ENCODE results near the gene GNL3.

DNA sequence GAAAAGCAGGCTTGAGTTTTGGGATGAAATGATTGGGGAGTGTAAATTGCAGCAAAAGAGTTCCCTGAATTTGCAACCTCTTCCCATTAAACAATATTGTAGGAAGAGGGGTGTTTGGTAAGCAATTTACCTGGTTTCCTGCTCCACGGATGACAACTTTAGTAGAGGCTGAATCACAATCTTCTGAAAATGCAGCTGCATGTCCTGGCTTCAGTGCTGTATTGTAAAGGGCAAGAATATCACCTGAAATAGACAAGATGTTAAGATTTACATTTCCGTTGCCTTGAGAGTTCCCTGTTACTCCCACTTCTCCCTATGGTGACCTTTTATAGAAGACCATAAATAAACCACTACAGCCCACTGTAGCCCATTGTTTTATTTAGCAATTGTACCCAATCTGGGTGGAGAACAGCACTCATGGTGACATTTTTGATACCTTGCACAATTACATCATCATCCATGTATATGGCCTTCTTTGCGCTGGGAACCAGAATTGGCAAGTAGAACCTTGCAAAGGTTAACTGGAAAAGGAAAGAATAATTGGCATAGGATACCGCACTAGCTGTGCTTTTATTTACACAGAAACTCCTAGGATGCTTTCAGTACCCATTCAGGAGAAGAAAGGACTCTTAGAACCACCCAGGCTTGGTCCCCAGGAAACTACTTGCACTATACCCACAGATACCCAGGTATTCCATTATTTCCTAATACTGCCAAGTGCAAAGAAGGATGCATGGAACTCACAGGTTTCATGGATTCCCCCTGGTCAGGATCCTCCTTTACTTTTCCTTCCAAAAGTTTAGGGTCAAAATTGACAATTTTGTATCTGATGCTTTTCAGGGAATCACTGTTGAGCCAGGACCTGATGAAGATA is 10.2 kb downstream of the GNL3 start:
- TF ChIP-seq POLR2AphosphoS5 (IDR thresholded peaks at IDR 0.05; ENCODE audit: low read depth, low read length): peak; percentile 63
- TF ChIP-seq, protein P1, sequence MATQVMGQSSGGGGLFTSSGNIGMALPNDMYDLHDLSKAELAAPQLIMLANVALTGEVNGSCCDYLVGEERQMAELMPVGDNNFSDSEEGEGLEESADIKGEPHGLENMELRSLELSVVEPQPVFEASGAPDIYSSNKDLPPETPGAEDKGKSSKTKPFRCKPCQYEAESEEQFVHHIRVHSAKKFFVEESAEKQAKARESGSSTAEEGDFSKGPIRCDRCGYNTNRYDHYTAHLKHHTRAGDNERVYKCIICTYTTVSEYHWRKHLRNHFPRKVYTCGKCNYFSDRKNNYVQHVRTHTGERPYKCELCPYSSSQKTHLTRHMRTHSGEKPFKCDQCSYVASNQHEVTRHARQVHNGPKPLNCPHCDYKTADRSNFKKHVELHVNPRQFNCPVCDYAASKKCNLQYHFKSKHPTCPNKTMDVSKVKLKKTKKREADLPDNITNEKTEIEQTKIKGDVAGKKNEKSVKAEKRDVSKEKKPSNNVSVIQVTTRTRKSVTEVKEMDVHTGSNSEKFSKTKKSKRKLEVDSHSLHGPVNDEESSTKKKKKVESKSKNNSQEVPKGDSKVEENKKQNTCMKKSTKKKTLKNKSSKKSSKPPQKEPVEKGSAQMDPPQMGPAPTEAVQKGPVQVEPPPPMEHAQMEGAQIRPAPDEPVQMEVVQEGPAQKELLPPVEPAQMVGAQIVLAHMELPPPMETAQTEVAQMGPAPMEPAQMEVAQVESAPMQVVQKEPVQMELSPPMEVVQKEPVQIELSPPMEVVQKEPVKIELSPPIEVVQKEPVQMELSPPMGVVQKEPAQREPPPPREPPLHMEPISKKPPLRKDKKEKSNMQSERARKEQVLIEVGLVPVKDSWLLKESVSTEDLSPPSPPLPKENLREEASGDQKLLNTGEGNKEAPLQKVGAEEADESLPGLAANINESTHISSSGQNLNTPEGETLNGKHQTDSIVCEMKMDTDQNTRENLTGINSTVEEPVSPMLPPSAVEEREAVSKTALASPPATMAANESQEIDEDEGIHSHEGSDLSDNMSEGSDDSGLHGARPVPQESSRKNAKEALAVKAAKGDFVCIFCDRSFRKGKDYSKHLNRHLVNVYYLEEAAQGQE (IDR thresholded peaks at IDR 0.05; ENCODE audit: insufficient read depth in 1 of 2, low read depth in 2 of 2, low read length in 2 of 2): no peak
- TF ChIP-seq SIN3A (IDR thresholded peaks at IDR 0.05; ENCODE audit: borderline replicate concordance, insufficient read depth, low read length): no peak
- no peak for TF ChIP-seq TAF1 (IDR thresholded peaks at IDR 0.05; ENCODE audit: borderline replicate concordance, insufficient read depth, low read length)
- TF ChIP-seq FOXP2 (optimal IDR thresholded peaks at IDR 0.05; ENCODE audit: borderline replicate concordance, extremely low read depth, extremely low read length, insufficient read depth): no peak

Data from PFSK-1 (cell line).